ENCODE measurements around the gene SPRY4.
"Not testable (repeated sequence)": the region's sequence is repeated elsewhere in the genome, so short reads cannot be mapped to it uniquely, and the experiment has no call there.

SPRY4 gene

DNA sequence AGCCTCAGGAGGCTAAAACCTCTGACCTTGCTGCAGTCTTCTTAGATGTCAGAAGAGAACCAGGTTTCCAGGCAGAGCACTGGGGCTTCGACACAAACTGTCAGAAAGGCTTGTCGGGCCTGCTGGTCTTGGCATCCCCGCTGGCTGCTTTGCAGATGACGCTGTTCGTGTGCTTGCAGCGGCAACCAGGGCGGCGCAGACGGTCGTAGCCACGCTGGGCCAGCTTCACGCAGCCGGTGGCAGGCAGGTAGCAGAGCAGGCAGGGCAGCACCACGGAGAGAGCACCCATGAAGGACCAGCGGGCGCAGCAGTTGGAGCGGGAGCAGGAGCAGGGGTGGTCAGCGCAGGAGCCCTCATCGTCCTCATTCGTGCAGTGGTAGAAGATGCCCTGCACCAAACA is 10.7 kb downstream of the SPRY4 start:
- no peak for DNase-seq

DNA sequence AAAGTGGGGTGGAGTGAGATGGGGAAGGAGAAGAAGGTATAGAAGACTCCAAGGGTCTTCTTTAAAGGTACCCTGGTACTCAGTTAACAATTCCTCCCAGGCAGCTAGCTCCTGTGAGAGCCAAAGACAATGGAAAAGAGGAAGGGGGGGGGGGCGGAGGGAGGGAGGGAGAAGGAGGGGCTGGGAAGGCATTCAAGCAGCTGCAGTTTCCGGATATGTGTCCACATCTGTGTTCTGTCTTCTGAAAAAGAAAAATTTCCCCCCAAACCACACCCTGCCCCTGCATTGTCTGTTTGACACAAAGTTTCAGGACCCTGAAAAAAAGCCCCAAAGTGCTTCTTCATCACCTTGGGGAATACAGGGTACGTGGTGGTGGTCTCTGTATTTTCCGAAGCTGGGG is 11.1 kb downstream of the SPRY4 start:
- no peak for DNase-seq

DNA sequence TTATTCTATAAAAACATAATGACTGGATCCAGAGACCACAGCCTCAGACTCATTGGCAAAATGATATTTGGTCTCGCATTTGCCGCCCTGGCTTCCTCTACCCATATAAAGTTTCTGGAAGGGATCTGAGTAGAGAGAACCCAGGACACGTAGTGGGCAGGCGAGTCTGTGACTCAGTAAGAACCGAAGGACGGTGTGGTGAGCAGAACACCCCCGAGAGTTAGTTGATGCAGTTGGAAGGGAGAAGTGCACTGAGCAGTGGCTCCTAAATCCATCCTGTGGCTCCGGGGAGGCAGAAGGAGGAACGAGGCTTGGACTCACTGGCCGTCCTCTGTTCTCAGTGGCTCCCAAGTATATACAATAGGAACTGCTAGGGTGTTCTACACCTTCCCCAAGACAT is 11.5 kb downstream of the SPRY4 start:
- no peak for DNase-seq

GRCh38 chr5:142312399-142312798 is 12.4 kb downstream of the SPRY4 start:
- no peak for DNase-seq

GRCh38 chr5:142311725-142312124 is 13.1 kb downstream of the SPRY4 start:
- no peak for DNase-seq

GRCh38 chr5:142310803-142311202 is 14.0 kb downstream of the SPRY4 start:
- DNase-seq: no peak

- DNase-seq: no peak
Observed at GRCh38 chr5:142309747-142310318, 15.0 kb downstream of the SPRY4 start.

DNA sequence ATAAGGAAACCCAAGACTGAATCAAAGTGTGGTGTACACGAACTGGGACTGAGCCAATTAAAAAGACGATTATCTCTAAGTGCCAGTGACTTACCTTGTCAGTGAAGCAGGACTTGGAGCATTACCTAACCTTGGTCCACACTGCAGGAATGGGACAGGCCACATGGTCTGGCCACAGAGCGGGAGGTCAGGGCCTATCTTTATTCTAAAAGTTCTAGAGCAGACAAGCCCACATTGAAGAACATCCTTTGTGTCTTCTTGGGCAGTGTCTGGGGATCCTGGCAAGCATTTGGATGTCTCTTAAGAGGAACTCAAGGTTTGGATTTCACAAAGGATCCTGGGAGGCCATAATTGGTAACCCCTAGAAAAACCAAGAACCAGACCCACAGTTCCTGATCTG is 16.5 kb downstream of the SPRY4 start:
- no peak for DNase-seq

DNA sequence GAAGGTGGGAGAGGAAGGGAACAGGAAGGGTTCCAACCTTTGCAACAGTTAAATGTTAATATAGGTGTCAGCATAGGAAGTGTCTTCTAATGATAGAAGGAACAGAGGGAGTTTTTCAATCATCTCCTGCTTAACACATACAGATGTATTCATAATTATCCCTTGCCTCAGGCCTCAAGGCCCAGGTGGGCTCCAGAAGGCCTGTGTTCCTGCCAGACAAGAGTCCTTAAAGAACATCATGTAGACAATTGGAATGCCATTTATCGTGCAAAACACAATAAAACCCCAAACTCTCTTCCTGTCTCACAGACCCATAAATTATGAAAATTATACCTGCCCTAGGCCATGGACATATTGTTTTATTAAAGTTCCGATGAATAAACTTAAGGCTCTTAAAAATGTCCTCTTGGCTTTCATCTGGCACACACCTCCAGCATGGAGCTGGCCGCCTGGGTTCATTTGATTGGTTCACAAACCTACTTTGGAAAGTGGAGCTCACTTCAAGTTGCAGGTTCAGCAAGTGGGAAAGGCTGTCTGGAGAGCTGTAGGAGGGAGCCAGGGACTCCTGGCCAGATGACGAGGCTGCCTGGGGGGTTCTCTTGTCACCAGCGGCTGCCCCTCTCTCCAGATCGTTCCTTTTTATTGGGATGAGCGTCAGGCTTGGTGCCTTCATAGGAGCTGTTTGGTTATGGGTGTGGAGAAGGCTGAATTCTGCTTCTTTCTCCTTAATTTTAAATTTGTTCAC is 17.5 kb downstream of the SPRY4 start:
- no peak for DNase-seq

GRCh38 chr5:142306077-142306502 is 18.7 kb downstream of the SPRY4 start:
- DNase-seq: no peak

DNA sequence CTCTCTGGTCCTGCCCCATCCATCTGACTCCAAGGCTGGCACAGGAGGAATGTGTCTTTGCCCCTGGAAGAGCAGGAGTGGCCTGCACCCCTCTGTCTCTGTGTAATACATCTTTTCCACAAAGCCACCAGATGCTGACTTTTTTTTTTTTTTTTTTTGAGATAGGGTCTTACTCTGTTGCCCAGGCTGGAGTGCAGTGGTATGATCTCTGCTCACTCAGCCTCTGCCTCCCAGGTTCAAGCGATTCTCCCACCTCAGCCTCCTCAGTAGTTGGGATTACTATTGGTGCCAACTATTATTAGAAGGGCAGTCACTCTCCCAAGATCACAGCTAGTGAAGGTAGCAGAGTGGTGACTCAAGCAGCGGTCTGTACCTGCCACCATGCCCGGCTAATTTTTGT is 19.6 kb downstream of the SPRY4 start:
- DNase-seq: no peak

DNA sequence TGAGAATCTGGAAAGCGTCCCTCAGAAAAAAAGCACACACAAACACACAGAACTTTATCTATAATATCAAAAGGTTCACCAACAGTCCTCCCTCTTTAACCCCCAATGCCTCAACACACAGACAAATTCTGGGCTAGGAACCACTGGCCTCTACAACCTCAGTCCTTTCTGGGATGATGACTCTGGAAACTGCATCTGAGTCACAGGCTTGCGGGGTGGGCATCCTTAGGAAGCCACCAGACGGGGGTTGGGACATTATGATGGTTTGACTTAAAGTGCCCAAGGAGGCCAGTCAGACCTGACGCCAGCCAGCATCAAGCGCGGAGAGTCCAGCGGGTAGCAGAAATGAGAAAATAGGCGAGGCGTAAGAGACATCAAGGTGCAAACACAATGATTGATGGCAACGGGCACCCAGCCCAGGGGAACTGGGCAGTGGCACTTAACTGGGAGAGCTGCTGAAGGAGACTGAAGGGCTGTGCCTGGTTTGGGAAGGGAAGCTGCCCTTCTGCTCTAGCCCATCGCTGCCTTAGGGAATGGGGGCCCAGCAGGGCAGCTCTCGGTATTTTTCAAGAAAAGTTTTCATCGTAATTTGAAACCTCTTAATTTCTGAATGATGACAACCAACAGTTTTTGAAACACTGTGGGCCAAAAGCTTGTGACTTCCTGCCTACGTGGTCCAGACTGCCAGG is 20.7 kb downstream of the SPRY4 start:
- no peak for DNase-seq

- no peak for DNase-seq
Observed at GRCh38 chr5:142303565-142303964, 21.3 kb downstream of the SPRY4 start.

DNA sequence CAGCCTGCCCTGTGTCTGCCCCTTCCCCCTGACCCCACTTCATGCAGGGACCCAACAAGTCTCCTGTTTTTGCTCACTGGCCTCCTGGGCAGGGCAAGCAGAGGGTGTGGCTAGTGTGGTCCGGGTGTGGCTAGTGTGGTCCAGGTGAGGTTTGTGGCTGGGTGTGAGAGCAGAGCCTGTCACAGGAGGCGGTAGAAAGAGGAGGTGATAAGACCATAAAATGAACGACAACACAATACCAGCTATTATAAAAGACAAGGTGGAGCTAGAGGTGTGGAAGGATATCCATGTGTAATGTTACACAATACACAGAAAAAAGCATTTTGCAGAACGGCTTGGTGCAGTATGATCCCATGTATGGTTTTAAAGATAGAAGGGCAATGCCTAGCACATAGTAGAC is 23.3 kb downstream of the SPRY4 start:
- DNase-seq: peak; percentile 20

DNA sequence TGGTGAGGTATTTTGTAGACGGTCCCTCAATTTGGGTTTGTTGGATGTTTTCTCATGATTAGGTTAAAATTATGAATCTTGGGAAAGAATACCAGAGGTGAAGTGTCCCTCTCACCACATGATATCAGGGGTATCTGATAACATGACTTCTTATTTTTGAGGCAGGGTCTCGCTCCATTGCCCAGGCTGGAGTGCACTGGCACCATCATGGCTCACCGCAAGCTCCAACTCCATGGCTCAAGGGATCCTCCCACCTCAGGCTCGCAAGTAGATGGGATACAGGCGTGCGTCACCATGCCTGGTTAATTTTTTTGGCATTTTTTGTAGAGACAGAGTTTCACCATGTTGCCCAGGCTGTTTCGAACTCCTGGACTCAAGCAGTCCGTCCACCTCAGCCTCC is 24.1 kb downstream of the SPRY4 start:
- no peak for DNase-seq

DNA sequence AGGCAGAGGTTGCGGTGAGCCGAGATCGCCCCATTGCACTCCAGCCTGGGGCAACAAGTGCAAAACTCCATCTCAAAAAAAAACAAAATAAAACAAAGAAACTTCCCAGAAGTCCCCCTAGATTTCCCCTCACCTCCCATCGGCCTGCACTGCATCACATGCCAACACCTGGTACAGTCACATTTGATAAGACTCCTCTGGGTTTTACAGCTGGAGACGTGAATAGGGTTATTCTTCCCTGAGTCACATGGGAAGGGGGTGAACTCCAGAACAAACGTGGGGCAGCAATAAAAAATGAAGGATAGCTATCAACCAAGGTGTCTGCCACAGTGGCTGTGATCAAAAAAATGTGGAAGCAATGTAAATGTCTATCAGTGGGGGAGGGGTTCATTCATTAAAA is 26.0 kb downstream of the SPRY4 start:
- DNase-seq: no peak

- DNase-seq: not testable (repeated sequence)
Observed at GRCh38 chr5:142297786-142298185, 27.0 kb downstream of the SPRY4 start.

DNA sequence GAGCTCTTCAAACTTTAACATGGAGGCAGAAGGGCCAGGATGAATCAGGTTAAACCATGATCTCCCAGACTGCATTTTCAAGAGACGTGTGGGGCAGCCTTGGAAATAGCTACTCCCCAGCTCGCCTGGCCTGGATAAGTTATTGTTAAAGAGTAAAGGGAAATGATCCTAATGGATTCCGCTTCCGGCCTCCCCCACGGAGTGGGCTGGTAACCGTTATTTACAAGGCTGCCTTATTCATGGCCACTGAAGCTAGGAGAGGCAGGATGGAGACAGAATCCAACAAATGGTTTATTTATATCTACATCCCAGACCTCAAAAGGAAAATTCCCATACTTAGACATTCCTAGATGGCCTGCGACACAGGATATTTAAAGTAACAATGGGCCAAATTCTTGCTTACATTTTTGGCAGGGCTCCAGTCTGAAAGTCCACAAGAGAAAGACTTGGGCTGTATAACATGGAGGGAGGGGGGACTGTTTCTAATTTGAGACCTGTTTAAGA is 27.9 kb downstream of the SPRY4 start:
- no peak for DNase-seq

- DNase-seq: no peak
Observed at GRCh38 chr5:142295960-142296860, 28.6 kb downstream of the SPRY4 start.

GRCh38 chr5:142295084-142295758 is 29.6 kb downstream of the SPRY4 start:
- no peak for DNase-seq

- DNase-seq: no peak
Observed at GRCh38 chr5:142293486-142293885, 31.3 kb downstream of the SPRY4 start.

DNA sequence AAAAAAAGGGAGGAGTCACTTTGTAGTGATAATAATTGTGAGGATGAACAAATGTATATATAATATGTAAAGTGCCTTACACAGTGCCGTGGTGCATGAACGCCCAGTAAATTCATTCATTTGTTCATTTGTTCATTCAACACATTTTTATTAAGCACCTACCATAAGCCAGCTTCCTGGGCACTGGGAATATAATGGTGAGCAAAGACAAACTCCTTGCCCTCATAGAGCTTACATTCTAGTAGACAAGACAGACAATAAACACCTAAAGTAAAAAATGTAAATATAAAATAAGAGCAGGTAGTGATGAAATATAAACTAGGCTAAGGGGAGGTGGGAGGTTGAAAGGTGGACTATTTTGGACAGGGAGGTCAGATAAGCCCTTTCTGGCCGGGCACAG is 32.0 kb downstream of the SPRY4 start:
- DNase-seq: no peak
